ENCODE results near the gene ASB18.

DNA sequence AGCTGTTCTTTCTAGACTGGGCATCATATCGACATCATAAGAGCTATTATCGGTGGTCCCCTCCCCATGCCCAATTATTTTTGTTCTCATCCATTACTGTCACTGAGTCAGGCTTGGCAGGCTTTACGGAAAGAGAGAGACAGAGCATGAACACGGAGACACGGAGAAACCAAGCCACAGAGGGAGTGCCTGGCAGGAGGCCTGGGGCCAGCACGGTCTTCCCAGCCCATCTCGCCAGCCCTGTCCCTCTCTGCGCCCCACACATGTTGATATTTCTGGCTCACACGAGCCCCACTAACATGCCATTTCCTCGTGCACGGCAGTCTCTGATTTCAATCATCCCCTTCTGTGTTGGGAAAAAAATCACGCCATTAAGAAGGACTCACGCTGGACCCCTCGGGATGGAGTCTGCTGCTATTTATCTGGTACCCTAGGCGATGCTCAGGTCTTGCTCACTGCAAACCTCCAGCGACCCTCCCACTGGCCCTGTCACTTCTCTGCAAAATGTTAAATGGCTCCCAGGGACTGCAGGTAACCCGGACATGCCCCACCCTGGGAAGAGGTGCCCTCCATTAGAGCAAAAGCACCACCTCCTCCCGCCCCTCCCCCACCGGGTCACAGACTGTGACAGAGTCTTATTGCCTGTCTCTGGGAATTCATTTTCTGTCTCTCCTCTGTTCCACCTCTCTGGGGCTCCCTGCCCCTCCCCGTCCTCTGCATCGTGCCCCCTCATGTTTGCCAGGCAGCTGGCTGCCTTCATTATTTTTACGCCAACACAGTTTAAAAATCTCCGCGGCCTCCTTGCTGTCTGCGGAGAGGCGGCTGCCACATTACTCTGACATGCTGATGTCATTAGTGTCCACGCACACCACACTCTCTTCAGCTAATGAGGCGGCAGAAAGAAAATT, 55.9 kb downstream of the ASB18 start:
- TF ChIP-seq POLR2A (IDR thresholded peaks at IDR 0.05; ENCODE audit: low read length) = no peak
- TF ChIP-seq GATA1 (IDR thresholded peaks at IDR 0.05; ENCODE audit: low read depth, low read length) = no peak

Data from erythroblast (primary cell).